Body of pancreas (tissue), 4 donors: ENCODE data around the gene CXCL6. TPM values are rescaled to one million over a fixed set of nuclear protein-coding genes. Genes with fewer than 3 reads are reported as not detected.

Experiments
- ATAC-seq: fragments of 150-250 bp; one replicate; pipeline ENCODE4 v1.9.1; 2016
- DNase-seq, 4 donors: peaks; one replicate each; pipeline ENCODE4 v3.0.0-alpha.2; 2019
- H3K27ac ChIP-seq, 4 donors: fragments of 200-600 bp; sonication (generic); 1 replicate in 3 of 4; 2 replicates in 1 of 4; pipeline versions ENCODE4 v1.5.1 to v1.6.1; 2016 to 2019; ENCODE audit warnings: mild to moderate bottlenecking in 1 of 4, mixed read lengths in 1 of 4, moderate library complexity in 1 of 4
- H3K27me3 ChIP-seq, 2 donors: fragments of 200-600 bp; sonication (generic); one replicate each; pipeline ENCODE4 v1.6.0; 2016; ENCODE audit warnings: mild to moderate bottlenecking in 1 of 2
- H3K36me3 ChIP-seq, 2 donors: fragments of 200-600 bp; sonication (generic); replicated peaks in 1 of 2; 2 replicates each; pipeline ENCODE4 v1.5.1; 2016; ENCODE audit warnings: low read depth in 2 of 2; ENCODE audit not compliant: insufficient read depth in 1 of 2
- H3K4me1 ChIP-seq: fragments of 200-600 bp; sonication (generic); one replicate; pipeline ENCODE4 v1.6.0; 2016
- H3K4me3 ChIP-seq, 2 donors: fragments of 200-600 bp; sonication (generic); 1 replicate in 1 of 2; 2 replicates in 1 of 2; pipeline ENCODE4 v1.5.1; 2016 to 2019
- H3K9me3 ChIP-seq, 3 donors: fragments of 200-600 bp; sonication (generic); 1 replicate in 2 of 3; 2 replicates in 1 of 3; pipeline ENCODE4 v1.5.1; 2016
- CTCF ChIP-seq, 7 experiments: fragments of 450-650 bp in 4 of 7; fragments of 200-600 bp in 3 of 7; sonication (generic) in 3 of 7; IDR thresholded peaks; one replicate each; pipeline ENCODE4 v1.5.1; 2016 to 2019; ENCODE audit warnings: antibody characterized with exemption in 7 of 7
- POLR2A ChIP-seq, 3 donors: fragments of 450-650 bp; IDR thresholded peaks; one replicate each; pipeline ENCODE4 v1.6.1; 2016; ENCODE audit warnings: antibody characterized with exemption in 3 of 3, mild to moderate bottlenecking in 2 of 3
- WGBS, 2 donors: methylation state at CpG; one replicate each; pipeline ENCODE4 v1.1.5; 2017; 5-methylcytosine and 5-hydroxymethylcytosine counted together
- intact Hi-C: fragments of 100-400 bp; cut with DNase I; formaldehyde crosslinking; loops from one replicate; pipeline ENCODE4 v1.15.1; 2023
- total RNA-seq, 2 donors: library from RNA; depleted of rRNA; stranded (reverse); fragments of >200 nt; gene quantifications; one replicate each; pipeline ENCODE4 v1.1.0, GENCODE V29; 2016

CXCL6 gene
- total RNA-seq, result 10 to 100 TPM in 1 of 2 donors, 1 to 10 TPM in 1; 2.3 to 10.1 TPM

- Histone ChIP-seq H3K27me3 (no peaks in the 10 kb centered on the region), H3K4me3 (no peak within 1 kb of the TSS), H3K36me3 (no peaks in the 10 kb centered on the region), H3K27ac (peak within 1 kb of the TSS in 3 of 4 donors; percentile 30 to 54 (median 52)), H3K4me1 (peaks cover 18% of the 10 kb centered on the region), H3K9me3 (no peaks in the 10 kb centered on the region)
- peak; percentile 77 for ATAC-seq
- intact Hi-C loops, result no loop called here
- whole genome bisulfite sequencing, 2 donors, result 7 to 13% methylated on average over 19 to 41 of the region's 41 CpGs
- DNase-seq, result peak in 3 of 4 donors; percentile 28 to 46 (median 39)
- no peak for TF ChIP-seq CTCF (IDR thresholded peaks at IDR 0.05)
- no peak for TF ChIP-seq POLR2A (IDR thresholded peaks at IDR 0.05)
Measured at GRCh38 chr4:73836373-73837279, at the start of gene CXCL6. Gene CXCL6 (plus strand): TSS chr4:73836678. CDS start chr4:73836751, 73 bp downstream.

DNA sequence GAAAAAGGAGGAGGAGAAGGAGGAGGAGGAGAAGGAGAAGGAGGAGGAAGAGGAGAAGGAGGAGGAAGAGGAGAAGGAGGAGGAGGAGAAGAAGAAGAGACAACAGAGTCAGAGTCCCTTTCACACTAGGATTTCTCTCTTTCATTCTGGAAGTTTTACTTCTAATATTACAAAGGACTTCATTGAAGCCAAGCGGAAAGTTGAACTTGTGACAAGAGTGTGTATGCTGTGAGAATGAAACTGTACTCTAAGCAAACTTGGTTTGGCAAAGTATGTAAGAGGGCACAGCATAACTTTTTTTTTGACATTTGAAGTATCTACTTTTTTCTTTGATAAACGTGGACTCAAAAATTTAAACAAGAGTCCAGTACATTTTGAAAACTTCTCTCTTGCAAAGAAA is 48.1 kb upstream of the CXCL6 start:
- H3K36me3 ChIP-seq, result no peaks in the 10 kb centered on the region
- intact Hi-C loops, result no loop called here
- H3K9me3 ChIP-seq, result no peaks in the 10 kb centered on the region
- no peaks in the 10 kb centered on the region for H3K4me1 ChIP-seq
- ATAC-seq, result no peak
- no peak for DNase-seq
- no peaks in the 10 kb centered on the region for H3K27me3 ChIP-seq
- no peak overlapping the region for H3K27ac ChIP-seq
- 49 to 58% methylated on average over 2 of the region's 2 CpGs for WGBS, 2 donors
- TF ChIP-seq POLR2A (IDR thresholded peaks at IDR 0.05) (no peak), CTCF (IDR thresholded peaks at IDR 0.05) (no peak)
- H3K4me3 ChIP-seq, result no peak overlapping the region

GRCh38 chr4:73798842-73799241 is 37.6 kb upstream of the CXCL6 start:
- ATAC-seq (no peak), DNase-seq (no peak)
- Histone ChIP-seq H3K36me3 (no peaks in the 10 kb centered on the region), H3K9me3 (no peaks in the 10 kb centered on the region), H3K27me3 (no peaks in the 10 kb centered on the region), H3K27ac (no peak overlapping the region), H3K4me1 (no peaks in the 10 kb centered on the region), H3K4me3 (no peak overlapping the region)
- intact Hi-C loops, result no loop called here
- no peak for TF ChIP-seq CTCF (IDR thresholded peaks at IDR 0.05)
- TF ChIP-seq POLR2A (IDR thresholded peaks at IDR 0.05), result no peak

- DNase-seq, result no peak
- Histone ChIP-seq H3K27me3 (no peaks in the 10 kb centered on the region), H3K9me3 (no peaks in the 10 kb centered on the region), H3K4me1 (no peaks in the 10 kb centered on the region), H3K27ac (no peak overlapping the region), H3K4me3 (no peak overlapping the region), H3K36me3 (no peaks in the 10 kb centered on the region)
- no peak for ATAC-seq
- WGBS, 2 donors, result 81 to 94% methylated on average over 2 of the region's 2 CpGs
- no peak for TF ChIP-seq CTCF (IDR thresholded peaks at IDR 0.05)
- TF ChIP-seq POLR2A (IDR thresholded peaks at IDR 0.05), result no peak
- intact Hi-C loops, result no loop called here
Measured at GRCh38 chr4:73800206-73800605, 36.3 kb upstream of the CXCL6 start.

DNA sequence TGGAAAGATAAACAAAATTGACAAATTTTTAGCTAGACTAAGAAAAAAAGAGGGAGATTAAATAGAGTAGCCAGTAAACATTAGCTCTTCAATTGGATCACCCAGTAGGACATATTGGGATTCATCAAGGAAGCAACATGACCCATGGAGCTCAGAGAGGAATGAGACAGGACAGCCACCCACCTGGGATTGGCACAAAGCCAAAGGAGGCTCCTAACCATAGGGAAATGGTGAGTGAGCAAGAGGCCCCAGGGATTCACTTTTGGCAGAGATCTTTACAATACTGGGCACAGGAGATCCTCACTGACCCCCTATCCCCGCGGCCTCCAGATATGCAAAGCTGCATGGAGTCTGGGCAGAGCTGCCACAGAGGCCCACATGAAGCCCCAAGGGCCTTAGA is 34.8 kb upstream of the CXCL6 start:
- 73 to 83% methylated on average over 2 of the region's 2 CpGs for WGBS, 2 donors
- TF ChIP-seq POLR2A (IDR thresholded peaks at IDR 0.05), result no peak
- no peak for TF ChIP-seq CTCF (IDR thresholded peaks at IDR 0.05)
- H3K27ac ChIP-seq, result no peak overlapping the region
- H3K36me3 ChIP-seq, result no peaks in the 10 kb centered on the region
- ATAC-seq (no peak), DNase-seq (no peak)
- no peaks in the 10 kb centered on the region for H3K4me1 ChIP-seq
- intact Hi-C loops, result no loop called here
- no peaks in the 10 kb centered on the region for H3K27me3 ChIP-seq
- no peaks in the 10 kb centered on the region for H3K9me3 ChIP-seq
- no peak overlapping the region for H3K4me3 ChIP-seq
